GM15510 (cell line): ENCODE measurements around the gene CRISPLD2.

Experiments used
- POLR2A ChIP-seq: IDR thresholded peaks from 3 replicates; pipeline ENCODE4 v1.6.1; 2011; ENCODE audit warnings: borderline replicate concordance; ENCODE audit not compliant: insufficient read length; ENCODE audit errors: extremely low read depth

Gene CRISPLD2

DNA sequence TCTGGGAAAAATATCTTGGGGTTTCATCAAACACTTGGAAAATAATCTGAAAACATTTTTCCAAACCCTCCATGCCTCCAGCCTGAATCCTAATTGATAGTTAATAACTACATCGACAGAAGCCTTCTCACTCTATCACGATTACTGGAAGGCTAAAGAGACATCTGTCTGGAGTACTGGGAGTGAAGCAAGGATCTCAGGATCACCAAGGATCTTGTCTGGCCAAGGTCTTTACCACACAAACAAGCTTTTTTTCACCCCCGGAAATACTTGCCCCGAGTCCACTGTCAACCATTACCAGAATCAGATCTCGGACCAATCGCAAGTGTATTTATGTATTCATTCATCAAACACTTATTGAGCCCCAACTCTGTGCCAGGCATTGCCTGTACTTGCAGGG is 28.3 kb upstream of the CRISPLD2 start:
- TF ChIP-seq POLR2A: no peak

DNA sequence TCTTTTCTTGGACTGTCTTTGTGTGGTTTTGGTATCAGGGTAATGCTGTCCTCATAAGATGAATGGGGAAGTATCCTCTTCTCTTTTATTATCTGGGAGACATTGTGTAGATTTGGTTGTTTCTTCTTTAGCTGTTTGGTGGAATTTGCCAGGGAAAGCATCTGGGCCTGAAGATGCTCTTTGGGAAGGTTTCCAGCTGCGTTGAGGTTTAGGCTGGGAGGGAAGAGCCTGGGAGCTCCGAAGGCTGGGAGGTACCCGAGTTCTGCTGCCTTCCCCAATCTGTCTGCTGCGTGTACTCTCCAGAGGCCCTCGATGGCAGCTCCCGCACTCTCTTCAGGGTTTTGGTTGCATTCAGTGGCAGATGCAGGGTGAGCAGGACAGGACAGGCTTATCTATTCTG is 25.6 kb upstream of the CRISPLD2 start:
- no peak for TF ChIP-seq POLR2A

DNA sequence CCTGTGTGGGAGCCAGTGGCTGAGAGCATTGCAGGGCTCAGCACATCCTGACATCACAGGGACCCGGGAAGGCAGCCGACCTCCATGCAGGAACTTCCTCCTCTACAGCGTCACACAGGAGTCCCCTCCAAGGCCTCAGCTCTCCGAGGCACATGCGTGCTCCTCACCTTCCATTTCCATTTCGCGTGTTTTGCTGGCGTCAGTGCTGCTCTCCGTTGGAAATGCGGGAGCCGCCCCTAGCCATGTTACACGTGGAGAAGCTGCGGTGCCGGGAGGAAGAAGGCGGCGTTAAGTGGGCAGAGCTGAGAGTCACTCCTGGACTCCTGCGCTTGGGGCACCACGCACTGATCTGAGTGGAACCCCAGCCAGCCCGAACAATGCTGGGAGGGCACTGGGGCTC is 25.2 kb upstream of the CRISPLD2 start:
- TF ChIP-seq POLR2A: no peak

DNA sequence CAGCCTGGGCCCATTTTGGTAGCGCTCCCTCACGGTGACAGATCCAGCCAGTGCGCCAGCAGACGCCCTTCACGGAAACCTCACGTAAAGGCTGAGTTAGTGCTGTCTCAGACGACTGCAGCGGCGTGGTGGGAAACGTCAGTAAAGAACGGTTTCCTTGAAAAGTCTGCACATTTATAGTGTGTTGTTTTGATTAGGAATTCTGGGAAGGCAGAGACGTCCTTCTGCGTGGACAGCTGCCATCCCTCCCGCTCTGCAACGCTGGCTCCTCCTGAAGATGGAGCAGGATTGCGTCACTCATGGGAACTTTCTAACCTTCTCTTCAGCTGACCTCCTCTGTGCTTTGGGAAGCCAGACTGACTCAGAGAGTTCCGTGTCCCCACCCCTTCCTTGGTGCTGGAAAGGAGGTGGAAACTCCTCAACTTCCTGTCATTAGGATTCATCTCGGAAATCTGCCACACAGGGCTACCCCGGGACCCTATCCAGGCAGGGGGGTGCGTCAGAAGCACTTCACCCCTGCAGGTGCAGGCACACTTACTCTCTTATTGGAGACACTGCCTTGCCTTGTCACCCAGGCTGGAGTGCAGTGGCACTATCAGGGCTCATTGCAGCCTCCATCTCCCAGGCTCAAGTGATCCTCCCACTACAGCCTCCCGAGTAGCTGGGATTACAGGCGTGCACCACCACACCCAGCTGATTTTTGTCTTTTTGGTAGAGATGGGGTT is 24.3 kb upstream of the CRISPLD2 start:
- no peak for TF ChIP-seq POLR2A

DNA sequence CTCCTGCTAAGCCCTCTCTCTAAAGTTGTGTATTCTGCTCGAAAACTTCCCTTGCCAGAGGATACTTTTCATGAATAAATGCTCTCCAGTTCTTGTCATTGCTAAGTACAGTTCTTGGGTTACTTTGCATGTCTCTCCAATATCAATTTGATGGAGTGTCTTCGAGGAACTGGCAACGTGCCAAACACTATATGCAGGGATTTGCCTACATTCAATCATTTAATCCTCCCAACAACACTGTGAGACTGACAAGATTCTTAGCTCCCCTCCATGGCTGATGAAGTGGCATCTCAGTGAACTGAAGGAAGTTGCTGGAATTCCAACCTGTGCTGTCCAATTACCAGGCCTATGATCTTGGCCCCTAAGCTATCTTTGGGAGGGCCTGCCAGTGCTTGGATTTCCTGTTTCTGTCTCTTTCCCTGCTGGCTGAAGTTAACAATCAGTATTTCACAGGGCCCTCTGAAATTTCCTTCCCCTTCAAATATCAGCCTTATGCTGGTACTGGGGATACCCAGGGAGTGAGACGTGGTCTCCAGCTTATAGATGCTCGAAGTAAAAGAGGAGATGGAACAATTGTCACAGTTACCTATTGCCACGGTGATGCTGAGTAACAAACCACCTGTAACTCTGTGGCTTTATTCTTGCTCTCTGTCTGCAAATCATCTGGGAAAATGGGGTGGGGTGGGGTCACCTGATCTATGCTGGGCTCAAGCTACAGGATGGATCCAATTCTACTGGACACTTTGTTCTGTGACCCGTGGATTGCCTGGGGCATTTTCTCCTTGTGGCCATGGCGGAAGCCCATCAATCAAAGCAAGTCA is 19.4 kb upstream of the CRISPLD2 start:
- no peak for TF ChIP-seq POLR2A

DNA sequence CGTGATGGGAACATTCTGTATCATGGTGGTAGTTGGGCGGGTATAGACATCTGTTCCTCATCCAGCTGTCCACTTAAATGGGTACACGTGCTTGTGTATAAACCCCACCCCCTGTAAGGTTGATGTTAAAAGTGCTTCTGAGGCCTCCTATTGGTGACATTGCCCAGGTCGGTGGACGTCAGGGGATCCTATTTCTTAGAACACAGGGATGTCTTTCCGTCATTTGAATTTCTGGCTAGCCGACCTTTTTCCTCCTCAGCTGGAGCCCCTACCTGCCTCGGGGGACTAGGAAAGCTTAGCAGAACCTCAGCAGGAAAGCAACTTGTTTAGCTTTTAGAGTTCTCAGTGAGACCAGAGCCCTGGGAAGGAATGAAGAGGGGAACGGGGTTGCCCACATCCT is 16.6 kb upstream of the CRISPLD2 start:
- no peak for TF ChIP-seq POLR2A

DNA sequence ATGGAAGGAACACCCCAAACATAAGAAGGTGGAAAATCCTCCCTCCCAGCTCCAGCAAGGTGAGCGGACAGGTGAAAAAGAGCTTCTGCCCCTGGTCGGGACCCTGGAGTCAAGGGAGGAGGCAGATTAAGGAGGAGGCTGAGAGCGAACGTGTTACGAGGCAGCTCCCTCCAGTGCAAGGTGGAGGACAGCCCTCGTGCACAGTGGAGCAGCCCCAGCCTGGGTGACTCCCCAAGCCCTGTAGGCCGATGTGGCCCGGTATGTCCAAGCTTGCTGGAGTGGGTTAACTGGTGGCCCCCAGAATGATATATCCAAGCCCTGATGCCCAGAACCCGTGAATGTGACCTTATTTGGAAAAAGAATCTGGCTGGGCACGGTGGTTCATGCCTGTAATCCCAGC is 15.5 kb upstream of the CRISPLD2 start:
- no peak for TF ChIP-seq POLR2A

DNA sequence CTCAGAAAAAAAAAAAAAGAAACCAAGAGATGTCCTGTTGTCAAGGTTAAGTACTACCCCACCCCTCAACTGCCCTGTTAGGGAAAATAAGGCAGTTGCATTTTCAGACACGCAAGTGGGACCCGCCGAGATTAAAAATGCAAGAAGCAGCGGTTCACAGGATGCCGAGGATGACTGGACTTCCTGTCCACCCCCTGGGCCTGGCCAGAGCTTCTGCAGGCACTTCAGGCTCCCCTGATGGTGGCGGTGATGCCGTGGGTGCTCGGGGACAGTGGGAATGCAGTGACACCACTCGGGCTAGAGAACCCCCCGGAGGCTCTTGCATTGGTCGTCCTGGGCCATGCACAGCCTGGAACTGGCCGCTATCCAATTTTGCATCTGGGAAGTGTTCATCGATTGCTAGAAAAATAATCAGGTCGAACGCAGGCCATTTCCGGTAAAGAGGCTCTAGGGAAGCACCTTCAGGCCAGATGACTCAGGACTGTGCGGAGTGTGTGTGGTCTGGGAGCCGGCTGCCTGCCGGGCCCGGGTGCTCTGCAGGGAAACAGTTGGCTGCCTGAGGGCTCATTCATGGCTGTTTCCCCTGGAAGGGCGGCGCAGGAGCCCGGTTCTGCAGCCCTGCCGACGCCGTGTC is 13.4 kb upstream of the CRISPLD2 start:
- no peak for TF ChIP-seq POLR2A

DNA sequence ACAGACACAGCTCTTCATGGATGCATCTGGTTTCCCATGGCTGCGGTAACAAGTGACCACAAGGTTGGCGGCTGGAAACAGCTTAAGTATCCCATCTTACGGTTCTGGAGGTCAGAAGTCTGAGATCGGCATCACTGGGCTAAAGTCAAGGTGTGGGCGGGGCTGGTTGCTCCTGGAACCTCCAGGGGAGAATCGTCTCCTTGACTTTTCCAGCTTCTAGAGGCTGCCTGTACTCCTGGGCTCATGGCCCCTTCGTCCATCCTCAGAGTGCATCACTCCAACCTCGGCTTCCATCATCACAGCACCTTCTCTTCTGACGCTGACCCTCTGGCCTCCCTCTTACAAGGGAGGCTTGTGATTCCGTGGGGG is 12.9 kb upstream of the CRISPLD2 start:
- no peak for TF ChIP-seq POLR2A

DNA sequence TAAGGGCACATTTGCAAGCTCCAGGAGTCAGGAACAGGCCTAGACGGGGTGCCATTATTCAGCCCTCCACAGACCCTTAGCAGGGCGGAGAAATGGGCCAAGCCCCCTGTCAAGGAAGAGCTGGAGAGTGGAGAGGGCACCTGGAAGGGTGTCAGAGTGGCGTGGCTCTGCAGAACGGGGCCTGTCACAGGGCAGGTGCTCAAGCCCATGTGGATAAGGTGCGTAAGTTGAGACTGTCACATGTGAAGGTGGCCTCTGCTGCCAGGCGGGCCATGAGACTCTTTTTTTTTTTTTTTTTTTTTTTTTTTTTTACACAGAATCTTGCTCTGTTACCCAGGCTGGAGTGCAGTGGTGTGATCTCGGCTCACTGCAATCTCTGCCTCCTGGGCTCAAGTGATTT is 12.0 kb upstream of the CRISPLD2 start:
- no peak for TF ChIP-seq POLR2A

DNA sequence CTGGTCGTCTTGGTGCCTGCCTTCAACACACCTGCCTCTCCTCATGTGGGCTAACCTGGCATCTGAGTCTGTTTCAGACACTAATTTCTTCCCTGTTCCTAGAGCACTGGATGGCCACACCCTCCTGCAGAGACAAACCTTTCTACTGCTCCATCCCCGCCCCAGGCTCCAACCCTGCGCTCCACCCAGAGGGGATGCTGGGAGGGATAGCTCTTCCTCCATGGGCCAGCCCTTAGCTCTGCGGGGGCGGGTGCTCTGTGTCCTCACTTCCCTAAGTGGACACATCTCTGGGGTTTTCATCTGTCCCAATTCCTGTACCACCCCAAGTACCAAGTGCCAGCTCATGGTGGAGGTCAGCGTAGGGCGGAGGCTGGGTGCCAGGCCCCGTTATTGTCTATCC is 11.0 kb upstream of the CRISPLD2 start:
- TF ChIP-seq POLR2A: no peak

DNA sequence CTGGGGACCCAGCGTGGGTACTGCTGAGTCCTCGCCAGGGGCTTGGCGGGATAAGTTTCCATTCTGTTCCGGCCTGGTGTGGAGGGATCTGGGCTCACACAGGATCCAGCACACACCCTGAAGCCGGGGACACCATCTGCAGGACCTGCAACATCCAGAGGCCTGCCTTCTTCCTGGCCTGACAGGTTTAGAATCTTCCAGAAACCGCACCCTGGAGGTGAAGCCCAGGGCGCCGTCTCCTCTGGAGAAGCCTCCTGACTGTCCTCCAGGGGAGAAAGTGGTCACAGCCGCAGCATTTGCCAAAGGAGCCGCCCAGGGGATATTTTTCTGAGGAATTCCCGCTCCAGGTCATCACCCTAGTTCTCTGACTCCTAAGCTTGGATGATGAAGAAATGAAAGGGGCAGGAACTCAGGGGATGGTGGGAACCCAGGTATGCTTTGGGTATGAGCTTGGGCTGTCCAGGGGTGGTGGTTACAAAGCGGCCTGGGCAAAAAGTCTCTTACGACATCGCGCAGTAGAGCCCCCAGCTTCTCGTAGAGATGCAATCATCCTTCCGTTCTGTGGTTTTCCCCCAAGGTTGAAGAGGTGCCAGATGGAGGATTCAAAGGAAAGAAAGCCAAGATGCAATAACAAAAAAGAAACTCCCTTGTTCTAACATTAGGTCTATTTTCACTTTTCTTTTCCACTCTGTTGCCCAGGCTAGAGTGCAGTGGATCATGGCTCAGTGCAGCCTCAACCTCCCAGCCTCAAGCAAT is 9.1 kb upstream of the CRISPLD2 start:
- TF ChIP-seq POLR2A: no peak

DNA sequence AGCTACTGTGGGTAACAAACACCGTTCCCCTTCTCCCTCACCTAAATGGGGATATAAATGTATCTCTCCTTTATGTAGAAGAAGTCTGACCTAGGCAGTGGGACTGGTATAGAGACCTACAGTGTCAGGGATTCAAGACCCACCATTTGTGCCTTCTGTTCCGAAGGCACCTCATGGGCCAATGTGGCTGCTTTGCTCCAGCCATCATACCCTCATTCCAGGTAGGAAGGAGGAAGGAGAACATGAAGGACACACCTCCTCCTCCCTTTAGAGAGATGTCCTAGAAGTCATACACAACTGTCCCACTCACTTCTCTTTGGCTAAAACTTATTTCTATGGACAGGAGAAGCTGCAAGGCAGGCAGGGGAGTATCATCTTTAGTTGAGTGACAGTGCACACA is 8.3 kb upstream of the CRISPLD2 start:
- no peak for TF ChIP-seq POLR2A

DNA sequence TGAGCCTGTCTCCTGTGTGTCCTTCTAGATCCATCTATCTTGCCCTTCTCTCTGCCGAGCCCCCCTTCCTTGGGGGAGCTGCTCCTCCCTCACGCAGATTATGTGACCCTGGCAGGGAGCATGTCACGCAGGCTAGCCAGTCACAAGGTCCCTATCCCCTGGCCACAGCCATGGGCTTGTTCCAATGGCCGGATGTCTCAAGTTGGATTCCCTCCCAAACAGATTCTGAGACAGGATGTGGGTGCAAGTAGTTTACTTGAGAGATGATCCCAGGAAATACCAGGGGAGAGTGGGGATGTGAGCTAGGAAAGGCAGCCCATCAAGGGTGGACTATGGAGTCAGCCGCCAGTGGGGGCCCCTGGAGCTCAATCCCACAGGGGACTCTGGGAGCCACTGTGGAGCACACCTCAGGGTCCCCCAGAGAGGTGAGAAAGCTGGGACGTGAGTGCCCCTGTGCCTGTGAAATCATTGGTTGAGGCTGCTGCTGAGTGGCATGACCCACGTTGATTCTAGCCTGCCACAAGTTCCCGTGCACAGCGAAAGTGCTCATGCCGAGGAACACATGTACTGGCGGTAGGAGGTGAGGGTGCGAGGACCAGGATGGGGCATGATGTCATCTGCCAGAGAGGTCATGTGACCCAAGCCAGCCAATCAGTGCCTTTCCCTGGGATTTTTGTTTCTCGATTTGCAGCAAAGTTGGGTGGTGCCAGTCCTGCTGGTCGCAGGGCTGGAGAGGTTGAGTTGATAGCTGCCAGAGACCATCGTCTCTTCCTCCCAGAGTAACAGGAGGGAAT is 6.4 kb upstream of the CRISPLD2 start:
- TF ChIP-seq POLR2A: no peak
